Loucy (cell line): ENCODE measurements around the gene SGO1.

Source experiments
- H2AFZ ChIP-seq: fragments of 200-600 bp; sonication (generic); 2 replicates; pipeline ENCODE4 v1.6.0; 2016; ENCODE audit warnings: antibody characterized with exemption, mild to moderate bottlenecking, low read length, moderate library complexity
- H3F3A ChIP-seq: fragments of 200-600 bp; 2 replicates; pipeline ENCODE4 v1.6.0; 2016; ENCODE audit warnings: antibody characterized with exemption, low read depth, mild to moderate bottlenecking
- H3K27me3 ChIP-seq: fragments of 200-600 bp; sonication (generic); 2 replicates; pipeline ENCODE4 v1.6.1; 2014; ENCODE audit warnings: low read length, mild to moderate bottlenecking; ENCODE audit not compliant: insufficient read depth, poor library complexity, severe bottlenecking
- H3K36me3 ChIP-seq: fragments of 200-600 bp; sonication (generic); 2 replicates; pipeline ENCODE4 v1.6.1; 2016; ENCODE audit warnings: low read length; ENCODE audit not compliant: insufficient read depth
- H3K4me1 ChIP-seq: fragments of 200-600 bp; sonication (generic); 2 replicates; pipeline ENCODE4 v1.5.1; 2014; ENCODE audit warnings: low read length, mild to moderate bottlenecking; ENCODE audit not compliant: insufficient read depth, poor library complexity, severe bottlenecking
- H3K4me2 ChIP-seq: fragments of 200-600 bp; sonication (generic); 2 replicates; pipeline ENCODE4 v1.6.0; 2014; ENCODE audit warnings: antibody characterized with exemption, low read length, low read depth, mild to moderate bottlenecking; ENCODE audit not compliant: poor library complexity, severe bottlenecking
- H3K4me3 ChIP-seq: fragments of 200-600 bp; sonication (generic); 2 replicates; pipeline ENCODE4 v1.5.1; 2014; ENCODE audit warnings: low read length, mild to moderate bottlenecking, mixed read lengths; ENCODE audit not compliant: poor library complexity, severe bottlenecking
- H3K79me2 ChIP-seq: fragments of 200-600 bp; sonication (generic); 2 replicates; pipeline ENCODE4 v1.6.1; 2014; ENCODE audit warnings: low read length; ENCODE audit not compliant: insufficient read depth
- H3K9ac ChIP-seq: fragments of 200-600 bp; sonication (generic); 2 replicates; pipeline ENCODE4 v1.6.0; 2014; ENCODE audit warnings: mild to moderate bottlenecking, low read depth, low read length, moderate library complexity; ENCODE audit not compliant: poor library complexity, severe bottlenecking
- H3K9me2 ChIP-seq: fragments of 200-600 bp; sonication (generic); replicated peaks from 2 replicates; pipeline ENCODE4 v1.6.1; 2016; ENCODE audit warnings: low read depth, low read length, mixed read lengths
- H3K9me3 ChIP-seq: fragments of 200-600 bp; sonication (generic); 2 replicates; pipeline ENCODE4 v1.6.1; 2014; ENCODE audit warnings: mild to moderate bottlenecking, antibody characterized with exemption, low read length, low read depth; ENCODE audit not compliant: insufficient read depth
- H4K20me1 ChIP-seq: fragments of 200-600 bp; sonication (generic); 2 replicates; pipeline ENCODE4 v1.6.0; 2014; ENCODE audit warnings: antibody characterized with exemption, low read length, mild to moderate bottlenecking; ENCODE audit not compliant: insufficient read depth, poor library complexity, severe bottlenecking
- EZH2phosphoT487 ChIP-seq: fragments of 200-600 bp; IDR thresholded peaks from 2 replicates; pipeline ENCODE4 v1.6.1; 2018; ENCODE audit warnings: antibody characterized with exemption, mild to moderate bottlenecking, moderate library complexity, borderline replicate concordance
- TF ChIP-seq, protein P1 (sequence below): fragments of 200-600 bp; sonication (generic); conservative IDR thresholded peaks from 2 replicates; pipeline ENCODE4 v1.5.1; 2014; ENCODE audit warnings: mild to moderate bottlenecking, antibody characterized with exemption, low read length

Gene SGO1

DNA sequence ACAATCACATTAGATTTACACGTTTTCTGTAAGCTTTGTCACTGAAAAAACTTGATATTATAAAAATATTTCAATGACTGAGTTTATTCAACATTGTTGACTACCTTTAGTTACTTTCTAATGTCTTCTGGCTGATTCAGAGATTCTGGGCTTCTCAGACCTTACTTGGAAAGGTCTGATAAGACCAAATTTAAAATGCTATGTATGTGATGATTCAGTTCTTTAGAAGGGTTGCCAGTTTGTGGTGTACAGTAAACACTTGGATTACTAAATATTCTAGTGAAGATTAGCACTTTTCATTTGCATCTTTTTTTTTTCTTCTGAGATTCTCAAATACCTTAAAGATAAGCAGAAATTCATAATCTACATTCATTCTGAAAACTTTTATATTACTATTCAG lies 49.8 kb downstream of the SGO1 start:
- no peak overlapping the region for H3K9ac ChIP-seq
- H3K4me3 ChIP-seq, result no peak overlapping the region
- H2AFZ ChIP-seq, result no peak overlapping the region
- H3K4me1 ChIP-seq, result no peaks in the 10 kb centered on the region
- no peak overlapping the region for H3K4me2 ChIP-seq
- no peak for TF ChIP-seq EZH2phosphoT487
- TF ChIP-seq, protein P1, sequence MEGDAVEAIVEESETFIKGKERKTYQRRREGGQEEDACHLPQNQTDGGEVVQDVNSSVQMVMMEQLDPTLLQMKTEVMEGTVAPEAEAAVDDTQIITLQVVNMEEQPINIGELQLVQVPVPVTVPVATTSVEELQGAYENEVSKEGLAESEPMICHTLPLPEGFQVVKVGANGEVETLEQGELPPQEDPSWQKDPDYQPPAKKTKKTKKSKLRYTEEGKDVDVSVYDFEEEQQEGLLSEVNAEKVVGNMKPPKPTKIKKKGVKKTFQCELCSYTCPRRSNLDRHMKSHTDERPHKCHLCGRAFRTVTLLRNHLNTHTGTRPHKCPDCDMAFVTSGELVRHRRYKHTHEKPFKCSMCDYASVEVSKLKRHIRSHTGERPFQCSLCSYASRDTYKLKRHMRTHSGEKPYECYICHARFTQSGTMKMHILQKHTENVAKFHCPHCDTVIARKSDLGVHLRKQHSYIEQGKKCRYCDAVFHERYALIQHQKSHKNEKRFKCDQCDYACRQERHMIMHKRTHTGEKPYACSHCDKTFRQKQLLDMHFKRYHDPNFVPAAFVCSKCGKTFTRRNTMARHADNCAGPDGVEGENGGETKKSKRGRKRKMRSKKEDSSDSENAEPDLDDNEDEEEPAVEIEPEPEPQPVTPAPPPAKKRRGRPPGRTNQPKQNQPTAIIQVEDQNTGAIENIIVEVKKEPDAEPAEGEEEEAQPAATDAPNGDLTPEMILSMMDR, result no peak
- no peaks in the 10 kb centered on the region for H3K27me3 ChIP-seq
- no peaks in the 10 kb centered on the region for H3F3A ChIP-seq
- H3K36me3 ChIP-seq, result no peaks in the 10 kb centered on the region
- no peaks in the 10 kb centered on the region for H3K9me2 ChIP-seq
- no peaks in the 10 kb centered on the region for H3K9me3 ChIP-seq
- no peaks in the 10 kb centered on the region for H3K79me2 ChIP-seq
- no peaks in the 10 kb centered on the region for H4K20me1 ChIP-seq

DNA sequence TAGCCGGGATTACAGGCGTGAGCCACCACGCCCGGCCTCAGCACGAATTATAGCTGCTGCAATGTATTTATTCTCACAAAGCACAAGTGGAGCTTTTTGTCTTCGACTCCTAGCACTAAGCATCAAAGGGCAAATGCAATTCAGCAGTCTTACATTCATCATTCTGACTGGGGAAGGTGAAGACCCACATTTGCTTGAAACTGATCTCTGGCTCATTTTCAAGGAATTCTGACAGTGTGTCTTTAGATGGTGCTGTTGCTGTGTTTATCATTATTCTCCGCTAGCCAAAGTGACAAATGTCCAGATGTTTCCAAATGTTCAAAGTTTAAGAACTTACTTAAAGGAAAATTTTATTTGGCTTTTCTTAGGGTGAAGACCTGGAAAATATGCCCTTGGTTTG lies 55.9 kb downstream of the SGO1 start:
- Histone ChIP-seq H3K9me3 (no peaks in the 10 kb centered on the region), H3K36me3 (peaks cover 15% of the 10 kb centered on the region; the same call in 1 of the 2 replicates), H3K4me2 (no peak overlapping the region), H3F3A (no peaks in the 10 kb centered on the region), H3K4me3 (no peak overlapping the region), H4K20me1 (no peaks in the 10 kb centered on the region), H3K9ac (no peak overlapping the region), H2AFZ (no peak overlapping the region), H3K27me3 (no peaks in the 10 kb centered on the region), H3K9me2 (no peaks in the 10 kb centered on the region), H3K4me1 (no peaks in the 10 kb centered on the region), H3K79me2 (no peaks in the 10 kb centered on the region)
- TF ChIP-seq EZH2phosphoT487, result no peak
- TF ChIP-seq, protein P1, result 0 out of 2 replicates have a peak, but pooled peaks have one; percentile 11

DNA sequence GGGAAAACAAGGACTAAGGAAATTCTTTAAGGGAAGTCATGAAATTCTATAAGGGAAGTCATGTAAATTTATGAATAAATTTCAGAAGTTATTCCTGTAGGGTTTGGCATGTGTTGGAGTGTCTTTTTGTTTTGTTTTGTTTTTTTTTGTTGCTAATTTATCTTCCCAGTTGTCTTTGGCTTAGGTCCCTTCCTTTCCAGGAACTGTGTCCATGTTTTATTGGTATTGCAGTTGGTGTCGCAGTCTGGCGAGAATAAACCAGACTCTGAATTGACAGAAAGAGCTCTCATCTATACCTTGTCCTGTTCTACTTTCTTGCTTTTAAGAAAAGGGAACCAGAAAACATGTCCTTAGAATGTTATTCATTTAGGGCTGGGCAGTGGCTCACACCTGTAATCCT lies 57.6 kb downstream of the SGO1 start:
- H3K9me3 ChIP-seq, result no peaks in the 10 kb centered on the region
- H2AFZ ChIP-seq, result no peak overlapping the region
- H3K36me3 ChIP-seq, result peaks cover 20% of the 10 kb centered on the region; the same call in 1 of the 2 replicates
- no peaks in the 10 kb centered on the region for H4K20me1 ChIP-seq
- no peak overlapping the region for H3K4me3 ChIP-seq
- H3K9ac ChIP-seq, result no peak overlapping the region
- H3K79me2 ChIP-seq, result no peaks in the 10 kb centered on the region
- H3K27me3 ChIP-seq, result no peaks in the 10 kb centered on the region
- H3K9me2 ChIP-seq, result no peaks in the 10 kb centered on the region
- H3K4me2 ChIP-seq, result no peak overlapping the region
- no peaks in the 10 kb centered on the region for H3F3A ChIP-seq
- TF ChIP-seq, protein P1, result no peak
- no peak for TF ChIP-seq EZH2phosphoT487
- no peaks in the 10 kb centered on the region for H3K4me1 ChIP-seq
